Measurements from ENCODE around the gene TYK2. TPM values are rescaled to one million over a fixed set of nuclear protein-coding genes. Genes with fewer than 3 reads are reported as not detected.

TYK2 gene
- total and polyA plus RNA-seq, 2 of the 13 experiments (the other 11 are each of a cell fraction or from before 2014, with no cell fraction given), result 38.8 to 60.1 TPM

DNA sequence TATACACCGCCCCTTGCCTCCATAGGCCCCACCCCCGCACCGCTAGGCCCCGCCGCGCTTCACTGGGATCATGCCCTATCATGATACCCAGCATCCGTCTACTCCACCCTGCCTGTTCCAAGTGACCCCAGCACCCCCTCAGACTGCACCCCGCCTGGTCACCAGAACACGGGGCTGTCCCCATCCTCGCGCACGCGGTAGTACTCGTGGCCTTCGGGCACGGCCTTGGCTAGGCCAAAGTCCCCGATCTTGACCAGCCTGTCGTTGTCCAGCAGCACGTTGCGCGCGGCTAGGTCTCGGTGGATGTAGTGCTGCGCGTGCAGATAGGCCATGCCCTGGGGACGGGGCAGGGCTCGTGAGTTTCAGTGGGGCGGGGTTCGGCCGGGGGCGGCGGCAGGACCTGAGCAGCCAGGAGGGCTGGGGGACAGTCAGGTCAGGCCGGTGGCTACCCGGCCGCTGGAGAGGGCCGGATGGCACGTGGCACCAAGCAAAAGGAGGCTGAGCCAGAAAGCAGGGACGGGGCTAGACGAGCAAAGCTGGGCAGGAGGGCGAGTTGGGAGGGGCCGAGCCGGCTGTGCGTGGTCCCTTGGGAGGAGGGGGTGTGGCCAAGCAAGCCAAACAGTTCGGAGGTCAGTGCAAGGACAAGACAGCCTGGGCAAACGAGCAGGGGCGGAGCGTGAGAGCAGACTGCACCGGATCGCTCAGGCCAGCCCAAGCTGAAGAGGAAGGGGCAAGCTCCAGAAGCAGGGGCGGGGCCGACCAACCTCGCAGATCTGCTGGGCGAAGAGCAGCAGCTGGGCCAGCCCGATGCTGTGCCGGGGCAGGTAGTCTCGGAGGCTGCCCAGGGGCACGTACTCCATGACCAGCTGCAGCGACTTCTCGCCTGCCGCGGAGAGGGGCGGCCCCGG is 27.4 kb downstream of the TYK2 start (continued):
- TF ChIP-seq, protein P1, sequence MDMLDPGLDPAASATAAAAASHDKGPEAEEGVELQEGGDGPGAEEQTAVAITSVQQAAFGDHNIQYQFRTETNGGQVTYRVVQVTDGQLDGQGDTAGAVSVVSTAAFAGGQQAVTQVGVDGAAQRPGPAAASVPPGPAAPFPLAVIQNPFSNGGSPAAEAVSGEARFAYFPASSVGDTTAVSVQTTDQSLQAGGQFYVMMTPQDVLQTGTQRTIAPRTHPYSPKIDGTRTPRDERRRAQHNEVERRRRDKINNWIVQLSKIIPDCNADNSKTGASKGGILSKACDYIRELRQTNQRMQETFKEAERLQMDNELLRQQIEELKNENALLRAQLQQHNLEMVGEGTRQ (IDR thresholded peaks at IDR 0.05; ENCODE audit: low read depth, low read length), result no peak
- TF ChIP-seq, protein P1 (CRISPR knock-in tag; IDR thresholded peaks at IDR 0.05; ENCODE audit: borderline replicate concordance), result no peak
- TF ChIP-seq ZNF20 (CRISPR knock-in tag; IDR thresholded peaks at IDR 0.05) (no peak), RCOR2 (CRISPR knock-in tag; IDR thresholded peaks at IDR 0.05) (no peak), MXD4 (CRISPR knock-in tag; IDR thresholded peaks at IDR 0.05) (no peak), MAZ (IDR thresholded peaks at IDR 0.05; ENCODE audit: borderline replicate concordance, low read depth, low read length) (no peak), MAZ (CRISPR knock-in tag; IDR thresholded peaks at IDR 0.05; ENCODE audit: low read depth) (no peak), ZNF619 (CRISPR knock-in tag; IDR thresholded peaks at IDR 0.05) (no peak), SYNCRIP (IDR thresholded peaks at IDR 0.05; ENCODE audit: insufficient read depth, low read depth, low read length) (no peak), MIER3 (CRISPR knock-in tag; IDR thresholded peaks at IDR 0.05; ENCODE audit: borderline replicate concordance) (no peak)
- TF ChIP-seq, protein P2, sequence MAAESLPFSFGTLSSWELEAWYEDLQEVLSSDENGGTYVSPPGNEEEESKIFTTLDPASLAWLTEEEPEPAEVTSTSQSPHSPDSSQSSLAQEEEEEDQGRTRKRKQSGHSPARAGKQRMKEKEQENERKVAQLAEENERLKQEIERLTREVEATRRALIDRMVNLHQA (CRISPR knock-in tag; IDR thresholded peaks at IDR 0.05), result no peak
